Measurements from ENCODE around the gene INPP5J. TPM values are rescaled to one million over a fixed set of nuclear protein-coding genes. Genes with fewer than 3 reads are reported as not detected.

The INPP5J gene
- total RNA-seq, 1 donor from 2014 or later: 5.2 TPM

DNA sequence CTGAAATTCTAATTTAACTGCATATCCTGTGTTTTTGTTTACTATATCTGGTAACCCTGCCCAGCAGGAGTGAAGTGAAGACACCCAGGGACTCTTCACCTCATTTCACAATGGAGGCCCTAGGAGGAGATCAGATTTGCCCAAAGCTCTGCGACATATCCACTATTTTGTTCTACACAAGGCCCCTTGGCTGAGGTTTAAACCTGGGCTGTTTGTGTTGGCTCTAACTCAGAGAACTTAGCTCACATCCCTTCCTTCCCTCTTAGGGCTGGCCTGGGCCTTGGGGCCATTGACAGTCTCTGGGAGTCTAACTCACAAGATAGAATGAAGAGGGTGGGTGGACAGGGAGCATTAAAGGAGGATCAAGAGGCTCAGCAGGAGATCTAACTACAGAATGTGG, 25.7 kb downstream of the INPP5J start:
- H3K4me3 Mint-ChIP-seq (ENCODE audit: unreplicated experiment): no peak overlapping the region
- no peaks in the 10 kb centered on the region for H3K27me3 Mint-ChIP-seq (ENCODE audit: low read depth)
- peak overlapping the region; percentile 72 for H3K27ac Mint-ChIP-seq (ENCODE audit: unreplicated experiment)
- no peaks in the 10 kb centered on the region for H3K36me3 Mint-ChIP-seq (ENCODE audit: low read depth)
- TF ChIP-seq, protein P1, sequence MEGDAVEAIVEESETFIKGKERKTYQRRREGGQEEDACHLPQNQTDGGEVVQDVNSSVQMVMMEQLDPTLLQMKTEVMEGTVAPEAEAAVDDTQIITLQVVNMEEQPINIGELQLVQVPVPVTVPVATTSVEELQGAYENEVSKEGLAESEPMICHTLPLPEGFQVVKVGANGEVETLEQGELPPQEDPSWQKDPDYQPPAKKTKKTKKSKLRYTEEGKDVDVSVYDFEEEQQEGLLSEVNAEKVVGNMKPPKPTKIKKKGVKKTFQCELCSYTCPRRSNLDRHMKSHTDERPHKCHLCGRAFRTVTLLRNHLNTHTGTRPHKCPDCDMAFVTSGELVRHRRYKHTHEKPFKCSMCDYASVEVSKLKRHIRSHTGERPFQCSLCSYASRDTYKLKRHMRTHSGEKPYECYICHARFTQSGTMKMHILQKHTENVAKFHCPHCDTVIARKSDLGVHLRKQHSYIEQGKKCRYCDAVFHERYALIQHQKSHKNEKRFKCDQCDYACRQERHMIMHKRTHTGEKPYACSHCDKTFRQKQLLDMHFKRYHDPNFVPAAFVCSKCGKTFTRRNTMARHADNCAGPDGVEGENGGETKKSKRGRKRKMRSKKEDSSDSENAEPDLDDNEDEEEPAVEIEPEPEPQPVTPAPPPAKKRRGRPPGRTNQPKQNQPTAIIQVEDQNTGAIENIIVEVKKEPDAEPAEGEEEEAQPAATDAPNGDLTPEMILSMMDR (IDR thresholded peaks at IDR 0.05): no peak
- no peak for DNase-seq (ENCODE audit: low spot score)
- peaks cover 11% of the 10 kb centered on the region for H3K4me1 Mint-ChIP-seq (ENCODE audit: low read depth)
- H3K9me3 Mint-ChIP-seq (ENCODE audit: low read depth): peaks cover 17% of the 10 kb centered on the region

DNA sequence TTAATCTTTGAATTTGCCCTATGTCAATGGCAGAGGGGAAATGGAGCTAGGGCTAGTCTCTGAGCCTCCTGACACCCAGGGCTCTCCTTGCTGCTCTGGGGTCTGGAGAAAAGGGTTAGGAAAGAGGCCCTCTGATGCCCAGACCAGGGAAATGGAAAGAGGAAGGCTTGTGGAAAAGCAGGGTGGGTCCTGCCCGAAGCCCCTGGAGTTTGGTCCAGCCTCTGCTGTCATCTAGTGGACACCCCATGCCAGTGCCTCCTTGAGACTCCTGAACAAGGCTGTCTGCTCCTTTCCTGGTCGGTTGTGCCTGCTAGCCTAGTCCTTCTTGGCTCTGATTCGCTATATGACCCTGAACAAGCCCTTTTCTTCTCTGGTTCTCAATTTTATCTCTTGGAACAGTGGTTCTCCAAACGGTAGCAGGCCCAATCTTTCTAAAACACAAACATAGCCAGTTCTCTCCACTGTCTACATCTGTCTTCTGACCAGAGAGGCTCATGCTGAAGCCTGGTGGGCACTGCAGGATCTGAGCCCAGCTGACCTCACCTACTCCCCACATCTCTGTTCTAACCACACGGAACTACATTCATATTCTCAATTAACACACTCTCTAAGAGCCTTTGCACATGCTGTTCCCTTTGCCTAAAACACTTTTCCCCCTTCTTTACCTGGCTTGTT, 26.3 kb downstream of the INPP5J start:
- Mint-ChIP-seq H3K27ac (ENCODE audit: unreplicated experiment) (peak overlapping the region; percentile 72), H3K36me3 (ENCODE audit: low read depth) (no peaks in the 10 kb centered on the region), H3K4me1 (ENCODE audit: low read depth) (peaks cover 11% of the 10 kb centered on the region), H3K4me3 (ENCODE audit: unreplicated experiment) (no peak overlapping the region), H3K27me3 (ENCODE audit: low read depth) (no peaks in the 10 kb centered on the region), H3K9me3 (ENCODE audit: low read depth) (peaks cover 17% of the 10 kb centered on the region)
- DNase-seq (ENCODE audit: low spot score): no peak
- TF ChIP-seq, protein P1 (IDR thresholded peaks at IDR 0.05): peak; percentile 93

DNA sequence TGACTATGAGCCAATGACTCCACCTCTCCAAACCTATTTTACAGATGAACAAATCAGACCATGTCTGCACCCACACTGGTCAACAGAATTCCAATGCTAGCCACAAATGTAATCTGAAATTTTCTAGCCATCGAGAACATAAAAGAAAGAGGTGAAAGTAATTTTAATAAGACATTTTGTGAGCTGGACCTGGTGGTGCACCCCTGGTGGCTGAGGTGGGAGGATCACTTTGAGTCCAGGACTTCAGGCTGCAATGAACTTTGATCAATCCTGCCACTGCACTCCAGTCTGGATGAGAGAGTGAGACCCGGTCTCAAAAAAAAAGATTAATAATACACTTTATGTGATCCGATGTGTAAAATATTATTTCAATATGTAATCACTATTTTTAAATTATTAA, 27.8 kb downstream of the INPP5J start:
- peaks cover 8% of the 10 kb centered on the region for H3K9me3 Mint-ChIP-seq (ENCODE audit: low read depth)
- H3K27me3 Mint-ChIP-seq (ENCODE audit: low read depth): no peaks in the 10 kb centered on the region
- TF ChIP-seq, protein P1 (IDR thresholded peaks at IDR 0.05): peak; percentile 63
- no peak overlapping the region for H3K27ac Mint-ChIP-seq (ENCODE audit: unreplicated experiment)
- peaks cover 19% of the 10 kb centered on the region for H3K4me1 Mint-ChIP-seq (ENCODE audit: low read depth)
- H3K36me3 Mint-ChIP-seq (ENCODE audit: low read depth): no peaks in the 10 kb centered on the region
- DNase-seq (ENCODE audit: low spot score): no peak
- no peak overlapping the region for H3K4me3 Mint-ChIP-seq (ENCODE audit: unreplicated experiment)

DNA sequence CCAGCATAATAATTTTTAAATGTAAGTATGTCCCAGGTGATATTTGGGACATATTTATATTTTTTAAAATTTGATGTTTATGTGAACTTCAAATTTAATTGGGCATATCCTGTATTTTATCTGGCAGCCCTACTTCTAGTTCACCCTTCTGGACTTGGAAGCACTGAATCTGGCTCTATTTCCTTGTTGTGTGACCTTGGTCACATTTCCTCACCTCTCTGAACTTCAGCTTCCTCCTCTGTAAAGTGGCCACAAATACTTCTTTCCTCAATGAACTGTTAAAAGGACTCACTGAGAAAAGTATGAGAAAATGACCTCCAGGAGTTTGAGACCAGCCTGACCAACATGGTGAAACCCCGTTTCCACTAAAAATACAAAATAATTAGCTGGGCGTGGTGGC, 29.1 kb downstream of the INPP5J start:
- TF ChIP-seq, protein P1 (IDR thresholded peaks at IDR 0.05): no peak
- Mint-ChIP-seq H3K4me3 (ENCODE audit: unreplicated experiment) (no peak overlapping the region), H3K4me1 (ENCODE audit: low read depth) (peaks cover 22% of the 10 kb centered on the region), H3K36me3 (ENCODE audit: low read depth) (no peaks in the 10 kb centered on the region), H3K27me3 (ENCODE audit: low read depth) (no peaks in the 10 kb centered on the region), H3K9me3 (ENCODE audit: low read depth) (peaks cover 4% of the 10 kb centered on the region), H3K27ac (ENCODE audit: unreplicated experiment) (no peak overlapping the region)
- no peak for DNase-seq (ENCODE audit: low spot score)

DNA sequence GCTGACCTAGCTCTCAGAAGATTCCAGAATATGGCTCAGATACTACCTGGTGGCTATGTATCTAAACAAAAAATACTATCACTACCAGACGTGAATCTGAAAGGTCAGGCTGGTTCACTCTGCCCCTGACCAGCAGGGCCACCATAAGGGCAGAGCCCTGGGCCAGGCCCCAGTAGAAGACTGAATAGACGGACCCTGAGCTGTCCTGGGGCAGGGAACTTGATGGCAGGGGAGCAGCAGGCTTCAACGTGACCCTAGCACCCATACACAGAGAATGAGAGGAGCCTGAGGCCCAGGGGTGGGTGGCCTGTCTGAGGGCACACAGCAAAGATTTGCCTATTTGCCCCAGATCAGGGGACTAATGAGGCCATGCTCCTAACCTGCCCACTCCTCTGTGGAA, 30.6 kb downstream of the INPP5J start:
- no peaks in the 10 kb centered on the region for H3K9me3 Mint-ChIP-seq (ENCODE audit: low read depth)

More for the DNA sequence above, 30.6 kb downstream of the INPP5J start:
- Mint-ChIP-seq H3K4me3 (ENCODE audit: unreplicated experiment) (no peak overlapping the region), H3K4me1 (ENCODE audit: low read depth) (peaks cover 21% of the 10 kb centered on the region), H3K27me3 (ENCODE audit: low read depth) (no peaks in the 10 kb centered on the region), H3K27ac (ENCODE audit: unreplicated experiment) (no peak overlapping the region), H3K36me3 (ENCODE audit: low read depth) (no peaks in the 10 kb centered on the region)
- DNase-seq (ENCODE audit: low spot score): no peak
- TF ChIP-seq, protein P1 (IDR thresholded peaks at IDR 0.05): no peak
